Panc1 (cell line): Measurements from ENCODE around the gene HELT. TPM values are rescaled to one million over a fixed set of nuclear protein-coding genes. Genes with fewer than 3 reads are reported as not detected.

ENCODE experiments used
- ATAC-seq: fragments of 200-7000 bp; cut with Tn5 transposase; 2 replicates; pipeline ENCODE4 v1.9.1; 2020; ENCODE audit warnings: mild to moderate bottlenecking, moderate library complexity
- BruUV-seq: library from RNA; stranded (reverse); fragments of 400-500 nt; replicated peaks from 2 replicates; lab custom pipeline; 2021; lab: Mats Ljungman, UMichigan
- CTCF ChIA-PET: fragments of 300-600 bp; sonication (Branson Sonifier 250); formaldehyde crosslinking; loops from one replicate; lab custom pipeline; 2022; ENCODE audit warnings: antibody characterized with exemption; lab: Charles Lee
- POLR2A ChIA-PET: fragments of 300-600 bp; sonication (Branson Sonifier 250); formaldehyde crosslinking; loops from one replicate; lab custom pipeline; 2022; ENCODE audit warnings: antibody characterized with exemption; lab: Charles Lee
- DNase-seq: peaks from one replicate; pipeline ENCODE4 v3.0.0-alpha.2; 2010; ENCODE audit warnings: low read depth, low spot score
- H3K27ac ChIP-seq: 2 replicates; pipeline ENCODE4 v1.5.1; 2011; ENCODE audit warnings: mild to moderate bottlenecking, low read length, inconsistent platforms
- H3K27me3 ChIP-seq: fragments of 200-500 bp; sonication (Bioruptor generic); 2 replicates; pipeline ENCODE4 v1.6.0; 2014; ENCODE audit warnings: low read length, inconsistent platforms; ENCODE audit not compliant: control insufficient read depth, insufficient read depth
- H3K36me3 ChIP-seq: fragments of 200-500 bp; sonication (Bioruptor generic); 2 replicates; pipeline ENCODE4 v1.5.1; 2014; ENCODE audit warnings: inconsistent platforms, mild to moderate bottlenecking, low read length, moderate library complexity; ENCODE audit not compliant: control insufficient read depth, insufficient read depth
- H3K4me1 ChIP-seq: 2 replicates; pipeline ENCODE4 v1.5.1; 2011; ENCODE audit warnings: inconsistent platforms, mild to moderate bottlenecking, low read length, moderate library complexity; ENCODE audit not compliant: control insufficient read depth, insufficient read depth
- H3K4me3 ChIP-seq, 2 experiments: 2 replicates each; pipeline ENCODE4 v1.5.1; 2011 to 2012; ENCODE audit warnings: low read depth in 2 of 2, low read length in 2 of 2, mild to moderate bottlenecking in 2 of 2, inconsistent platforms in 1 of 2, moderate library complexity in 1 of 2
- H3K9me3 ChIP-seq: fragments of 200-500 bp; sonication (Bioruptor generic); 2 replicates; pipeline ENCODE4 v1.5.1; 2014; ENCODE audit warnings: low read depth, mild to moderate bottlenecking, inconsistent platforms, low read length, moderate library complexity; ENCODE audit not compliant: control insufficient read depth, insufficient read depth
- POLR2AphosphoS5 ChIP-seq: IDR thresholded peaks from 2 replicates; pipeline ENCODE4 v1.6.1; 2012; ENCODE audit warnings: mild to moderate bottlenecking, low read depth, low read length, moderate library complexity
- SIN3A ChIP-seq: IDR thresholded peaks from 2 replicates; pipeline ENCODE4 v1.6.1; 2012; ENCODE audit warnings: low read depth, mild to moderate bottlenecking, low read length, moderate library complexity, borderline replicate concordance; ENCODE audit not compliant: insufficient read depth
- TCF7L2 ChIP-seq: IDR thresholded peaks from 2 replicates; pipeline ENCODE4 v1.6.1; 2011; ENCODE audit warnings: mild to moderate bottlenecking, low read depth, low read length, inconsistent platforms
- in situ Hi-C: cut with HindIII; loops from 2 replicates; pipeline ENCODE4 v1.10.0; 2016; ENCODE audit warnings: low sequenced_read_pairs, low pct_unique_long_range_greater_than_20kb
- intact Hi-C: fragments of 100-400 bp; cut with micrococcal nuclease; formaldehyde crosslinking; loops from one replicate; pipeline ENCODE4 v1.10.0; 2022; ENCODE audit not compliant: unreplicated experiment
- total RNA-seq: library from RNA; stranded (reverse); gene quantifications from one replicate; pipeline ENCODE4 v1.2.1, GENCODE V29; 2021; ENCODE audit not compliant: unreplicated experiment
- TF ChIP-seq, protein P1 (sequence below), 2 experiments: IDR thresholded peaks; 2 replicates each; pipeline ENCODE4 v1.6.1; 2011 to 2012; ENCODE audit warnings: low read depth in 2 of 2, control low read depth in 1 of 2, low read length in 1 of 2, mild to moderate bottlenecking in 1 of 2, moderate library complexity in 1 of 2; ENCODE audit not compliant: insufficient read depth in 1 of 2
- TF ChIP-seq, protein P2 (sequence below): fragments of 450-650 bp; IDR thresholded peaks from 2 replicates; pipeline ENCODE4 v1.5.1; 2017; ENCODE audit warnings: mild to moderate bottlenecking

HELT gene
- total RNA-seq, 1 experiment from 2014 or later, result not detected

DNA sequence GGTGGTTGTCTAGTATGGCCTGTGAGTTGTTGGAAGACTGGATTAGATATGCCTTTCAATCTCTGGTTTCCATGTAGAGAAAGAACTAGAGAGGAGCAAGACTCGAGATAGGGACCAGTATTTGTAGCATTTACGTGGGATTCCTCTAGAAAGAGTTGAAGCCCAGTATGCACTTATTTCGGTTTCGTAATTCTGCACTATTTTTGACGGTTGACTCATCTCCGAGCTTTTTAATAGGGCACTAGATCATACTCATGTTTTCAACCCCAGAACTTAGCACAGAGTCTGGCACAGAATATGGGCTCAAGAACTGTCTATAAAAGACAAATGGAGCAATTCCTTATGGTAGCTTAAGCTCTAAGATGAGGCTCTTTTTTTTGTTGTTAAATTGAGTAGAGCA lies 15.7 kb downstream of the HELT start:
- in situ Hi-C loops, result no loop called here

DNA sequence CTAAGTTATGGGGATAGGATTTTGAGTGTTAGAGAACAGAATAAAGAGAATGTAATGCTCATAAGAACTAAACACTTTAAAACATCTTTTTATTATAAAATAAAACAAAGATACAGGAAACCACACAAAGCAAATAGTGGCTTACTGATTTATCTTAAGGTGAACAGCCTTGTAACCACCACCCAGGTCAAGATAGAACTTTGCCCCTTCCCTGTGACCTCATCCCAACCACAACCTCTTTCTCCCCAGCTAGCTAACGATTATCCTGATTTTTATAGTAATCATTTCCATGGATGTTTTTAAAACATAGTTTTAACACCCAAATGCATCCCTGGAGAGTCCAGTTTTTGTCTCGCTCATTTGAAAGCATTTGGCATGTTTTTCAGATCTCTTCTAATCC lies 17.0 kb downstream of the HELT start:
- CTCF ChIA-PET, result no interaction called here
- Histone ChIP-seq H3K9me3 (no peaks in the 10 kb centered on the region), H3K27ac (no peak overlapping the region), H3K4me1 (no peaks in the 10 kb centered on the region), H3K27me3 (no peaks in the 10 kb centered on the region), H3K36me3 (no peaks in the 10 kb centered on the region), H3K4me3 (no peak overlapping the region)
- in situ Hi-C loops, result no loop called here
- DNase-seq (no peak), ATAC-seq (no peak)
- BruUV-seq, result no TSS peak
- TF ChIP-seq SIN3A (no peak), POLR2AphosphoS5 (no peak), TCF7L2 (no peak)
- TF ChIP-seq, protein P1, sequence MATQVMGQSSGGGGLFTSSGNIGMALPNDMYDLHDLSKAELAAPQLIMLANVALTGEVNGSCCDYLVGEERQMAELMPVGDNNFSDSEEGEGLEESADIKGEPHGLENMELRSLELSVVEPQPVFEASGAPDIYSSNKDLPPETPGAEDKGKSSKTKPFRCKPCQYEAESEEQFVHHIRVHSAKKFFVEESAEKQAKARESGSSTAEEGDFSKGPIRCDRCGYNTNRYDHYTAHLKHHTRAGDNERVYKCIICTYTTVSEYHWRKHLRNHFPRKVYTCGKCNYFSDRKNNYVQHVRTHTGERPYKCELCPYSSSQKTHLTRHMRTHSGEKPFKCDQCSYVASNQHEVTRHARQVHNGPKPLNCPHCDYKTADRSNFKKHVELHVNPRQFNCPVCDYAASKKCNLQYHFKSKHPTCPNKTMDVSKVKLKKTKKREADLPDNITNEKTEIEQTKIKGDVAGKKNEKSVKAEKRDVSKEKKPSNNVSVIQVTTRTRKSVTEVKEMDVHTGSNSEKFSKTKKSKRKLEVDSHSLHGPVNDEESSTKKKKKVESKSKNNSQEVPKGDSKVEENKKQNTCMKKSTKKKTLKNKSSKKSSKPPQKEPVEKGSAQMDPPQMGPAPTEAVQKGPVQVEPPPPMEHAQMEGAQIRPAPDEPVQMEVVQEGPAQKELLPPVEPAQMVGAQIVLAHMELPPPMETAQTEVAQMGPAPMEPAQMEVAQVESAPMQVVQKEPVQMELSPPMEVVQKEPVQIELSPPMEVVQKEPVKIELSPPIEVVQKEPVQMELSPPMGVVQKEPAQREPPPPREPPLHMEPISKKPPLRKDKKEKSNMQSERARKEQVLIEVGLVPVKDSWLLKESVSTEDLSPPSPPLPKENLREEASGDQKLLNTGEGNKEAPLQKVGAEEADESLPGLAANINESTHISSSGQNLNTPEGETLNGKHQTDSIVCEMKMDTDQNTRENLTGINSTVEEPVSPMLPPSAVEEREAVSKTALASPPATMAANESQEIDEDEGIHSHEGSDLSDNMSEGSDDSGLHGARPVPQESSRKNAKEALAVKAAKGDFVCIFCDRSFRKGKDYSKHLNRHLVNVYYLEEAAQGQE (IDR thresholded peaks at IDR 0.05; ENCODE audit: insufficient read depth in 1 of 2, low read depth in 2 of 2, low read length in 1 of 2), result no peak
- TF ChIP-seq, protein P2, sequence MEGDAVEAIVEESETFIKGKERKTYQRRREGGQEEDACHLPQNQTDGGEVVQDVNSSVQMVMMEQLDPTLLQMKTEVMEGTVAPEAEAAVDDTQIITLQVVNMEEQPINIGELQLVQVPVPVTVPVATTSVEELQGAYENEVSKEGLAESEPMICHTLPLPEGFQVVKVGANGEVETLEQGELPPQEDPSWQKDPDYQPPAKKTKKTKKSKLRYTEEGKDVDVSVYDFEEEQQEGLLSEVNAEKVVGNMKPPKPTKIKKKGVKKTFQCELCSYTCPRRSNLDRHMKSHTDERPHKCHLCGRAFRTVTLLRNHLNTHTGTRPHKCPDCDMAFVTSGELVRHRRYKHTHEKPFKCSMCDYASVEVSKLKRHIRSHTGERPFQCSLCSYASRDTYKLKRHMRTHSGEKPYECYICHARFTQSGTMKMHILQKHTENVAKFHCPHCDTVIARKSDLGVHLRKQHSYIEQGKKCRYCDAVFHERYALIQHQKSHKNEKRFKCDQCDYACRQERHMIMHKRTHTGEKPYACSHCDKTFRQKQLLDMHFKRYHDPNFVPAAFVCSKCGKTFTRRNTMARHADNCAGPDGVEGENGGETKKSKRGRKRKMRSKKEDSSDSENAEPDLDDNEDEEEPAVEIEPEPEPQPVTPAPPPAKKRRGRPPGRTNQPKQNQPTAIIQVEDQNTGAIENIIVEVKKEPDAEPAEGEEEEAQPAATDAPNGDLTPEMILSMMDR, result no peak
- POLR2A ChIA-PET, result no interaction called here
- intact Hi-C loops, result no loop called here

More for the DNA sequence above, 15.7 kb downstream of the HELT start:
- Histone ChIP-seq H3K9me3 (no peaks in the 10 kb centered on the region), H3K36me3 (no peaks in the 10 kb centered on the region), H3K4me3 (no peak overlapping the region), H3K4me1 (no peaks in the 10 kb centered on the region), H3K27me3 (no peaks in the 10 kb centered on the region), H3K27ac (no peak overlapping the region)
- ChIA-PET POLR2A (no interaction called here), CTCF (no interaction called here)
- DNase-seq, result no peak
- ATAC-seq, result no peak
- BruUV-seq, result no TSS peak
- intact Hi-C loops, result no loop called here
- no peak for TF ChIP-seq SIN3A
- TF ChIP-seq, protein P1 (IDR thresholded peaks at IDR 0.05; ENCODE audit: insufficient read depth in 1 of 2, low read depth in 2 of 2, low read length in 1 of 2), result no peak
- TF ChIP-seq, protein P2, result no peak
- no peak for TF ChIP-seq TCF7L2
- TF ChIP-seq POLR2AphosphoS5, result no peak
